HG03159 (cell line): Measurements from ENCODE around the gene BLOC1S2.
A peak's percentile ranks its signal among the peaks of the same experiment; 100 is the strongest.
"Not testable (repeated sequence)": the region's sequence is repeated elsewhere in the genome, so short reads cannot be mapped to it uniquely, and the experiment has no call there.

ENCODE experiments used
- ATAC-seq: cut with Tn5 transposase; IDR thresholded peaks from one replicate; pipeline ENCODE4 v1.9.1; 2021; ENCODE audit warnings: mild to moderate bottlenecking, moderate library complexity; ENCODE audit not compliant: unreplicated experiment

Gene BLOC1S2

DNA sequence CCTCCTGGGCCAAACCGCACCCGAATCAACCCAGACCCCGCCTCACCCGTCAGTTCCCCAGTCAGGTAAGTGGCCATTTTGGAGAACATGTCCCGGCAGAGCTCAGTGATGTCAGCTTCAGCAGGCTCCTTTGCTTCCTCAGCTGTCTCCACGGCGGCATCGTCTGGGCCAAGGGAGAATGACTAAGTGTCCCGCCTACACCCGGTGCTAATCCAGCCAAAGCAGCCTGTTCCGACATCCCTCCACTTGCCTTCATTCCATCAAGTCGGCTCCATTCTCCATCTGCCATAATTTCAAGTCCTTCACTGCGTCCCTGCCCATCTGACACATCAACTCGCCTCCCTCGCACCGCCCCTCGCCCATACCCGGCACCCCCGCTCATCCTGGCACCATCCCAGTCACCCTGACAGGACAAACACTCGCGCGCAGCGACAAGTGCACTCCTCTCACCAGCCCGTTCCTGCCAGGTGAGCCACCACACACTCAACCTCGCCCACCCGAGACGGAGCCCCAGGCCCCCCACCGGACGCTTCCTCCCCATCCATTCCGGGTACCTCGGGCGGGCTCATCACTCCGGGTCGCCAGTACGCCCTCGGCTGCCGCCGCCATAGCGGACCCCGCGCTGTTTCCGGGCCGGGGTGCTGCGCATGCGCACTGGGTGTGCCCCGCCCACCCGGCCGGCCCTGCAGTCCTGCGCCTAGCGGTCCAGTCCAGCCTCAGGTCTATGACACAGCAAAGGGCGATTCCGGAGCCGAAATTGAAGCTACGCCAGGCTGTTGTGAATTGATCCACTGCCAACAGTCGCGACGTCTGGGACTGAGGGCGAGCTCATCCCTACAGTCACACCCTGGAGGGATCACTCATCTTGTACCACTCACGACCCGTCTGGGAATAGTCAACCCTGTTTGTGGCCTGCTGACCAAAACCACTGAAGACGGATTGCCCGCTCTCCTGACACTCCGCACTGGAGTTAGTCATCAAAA is at the start of gene BLOC1S2:
Gene BLOC1S2, minus strand, starts transcription at position 630 of the 983 bp plus-strand sequence. Its CDS starts 21 bp downstream, at position 609.
- ATAC-seq, result peak; percentile 78

GRCh38 chr10:100334762-100335161 is 48.3 kb upstream of the BLOC1S2 start:
- ATAC-seq, result no peak

- ATAC-seq, result no peak
Observed at GRCh38 chr10:100333661-100334440, 47.4 kb upstream of the BLOC1S2 start.

- ATAC-seq, result no peak
Observed at GRCh38 chr10:100333106-100333505, 46.6 kb upstream of the BLOC1S2 start.

DNA sequence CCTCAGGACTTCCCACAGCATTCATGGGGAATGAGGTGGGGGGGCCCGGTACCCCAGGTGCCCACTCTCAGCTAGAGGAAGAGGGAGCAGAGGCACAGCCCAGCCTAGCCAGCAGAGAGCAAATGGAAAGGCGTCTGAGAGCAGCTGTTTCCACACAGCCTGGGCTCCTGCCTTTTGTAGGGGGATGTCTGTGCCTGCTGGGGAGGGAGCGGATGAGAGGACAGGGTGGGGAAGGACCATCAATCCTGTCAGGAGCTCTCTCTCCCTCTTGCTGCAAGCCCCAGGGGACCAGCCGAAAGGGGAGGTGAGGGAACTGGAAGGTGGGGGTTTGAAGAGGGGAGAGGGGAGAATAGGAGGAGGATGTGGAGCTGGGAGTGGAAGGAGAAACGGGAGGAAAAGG is 43.6 kb upstream of the BLOC1S2 start, which contains the start of gene PKD2L1:
Gene PKD2L1, minus strand, starts transcription at position 150 of the 400 bp plus-strand sequence. Its CDS starts 125 bp downstream, at position 25.
- ATAC-seq, result no peak

DNA sequence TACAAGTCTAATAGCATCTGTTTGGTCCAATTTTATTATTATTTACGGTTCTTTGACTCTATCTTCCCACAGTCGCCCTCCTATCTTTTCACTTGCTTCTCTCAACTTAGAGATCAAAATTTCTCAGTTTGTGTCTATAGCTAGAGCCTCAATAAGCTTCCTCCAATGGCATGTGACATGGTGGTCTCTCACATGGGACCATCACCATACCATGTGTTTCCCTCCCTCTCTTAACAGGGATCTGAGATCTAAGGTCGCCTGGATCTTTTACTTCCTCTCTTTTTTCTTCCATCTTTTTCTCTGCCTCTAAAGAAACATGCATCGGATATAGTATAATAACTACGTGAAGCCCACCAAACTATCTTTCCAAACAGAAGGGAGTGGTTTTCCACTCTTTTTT is 41.7 kb upstream of the BLOC1S2 start:
- ATAC-seq, result no peak

DNA sequence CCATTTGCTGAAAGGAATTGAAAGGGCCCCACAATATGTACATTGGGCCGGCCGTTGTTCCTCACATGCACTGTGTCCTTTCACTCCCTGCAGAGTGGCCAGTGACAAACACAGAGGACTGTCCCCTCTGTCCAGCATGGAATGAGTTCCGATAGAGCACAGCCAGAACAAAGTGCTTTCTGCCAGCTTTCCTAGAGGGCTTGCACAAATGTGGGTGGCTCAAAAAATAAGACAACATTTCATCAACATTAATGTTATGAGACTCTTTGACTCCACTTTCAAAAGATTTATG is 41.2 kb upstream of the BLOC1S2 start:
- ATAC-seq, result no peak

- peak; percentile 98 for ATAC-seq
Observed at GRCh38 chr10:100327007-100327717, 40.7 kb upstream of the BLOC1S2 start.

DNA sequence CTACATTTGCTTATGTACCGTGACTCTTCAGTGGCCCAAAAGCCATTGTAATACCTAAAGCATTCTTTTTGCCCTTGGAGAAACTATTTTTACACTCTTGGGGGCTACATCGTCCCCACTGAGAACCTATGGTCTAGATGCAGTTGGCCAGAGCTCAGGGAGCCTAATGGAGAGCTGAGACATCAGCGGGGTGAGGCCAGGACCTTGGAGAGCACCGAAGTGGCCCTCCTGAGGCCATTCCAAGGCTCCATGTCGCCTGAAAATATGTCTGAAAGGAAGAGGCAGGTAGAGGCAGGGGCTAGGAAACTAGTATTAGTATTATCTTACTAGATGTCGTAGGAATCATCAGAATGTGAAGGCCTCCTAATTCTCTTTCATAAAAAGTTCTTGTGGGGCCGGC is 38.7 kb upstream of the BLOC1S2 start:
- ATAC-seq, result no peak

DNA sequence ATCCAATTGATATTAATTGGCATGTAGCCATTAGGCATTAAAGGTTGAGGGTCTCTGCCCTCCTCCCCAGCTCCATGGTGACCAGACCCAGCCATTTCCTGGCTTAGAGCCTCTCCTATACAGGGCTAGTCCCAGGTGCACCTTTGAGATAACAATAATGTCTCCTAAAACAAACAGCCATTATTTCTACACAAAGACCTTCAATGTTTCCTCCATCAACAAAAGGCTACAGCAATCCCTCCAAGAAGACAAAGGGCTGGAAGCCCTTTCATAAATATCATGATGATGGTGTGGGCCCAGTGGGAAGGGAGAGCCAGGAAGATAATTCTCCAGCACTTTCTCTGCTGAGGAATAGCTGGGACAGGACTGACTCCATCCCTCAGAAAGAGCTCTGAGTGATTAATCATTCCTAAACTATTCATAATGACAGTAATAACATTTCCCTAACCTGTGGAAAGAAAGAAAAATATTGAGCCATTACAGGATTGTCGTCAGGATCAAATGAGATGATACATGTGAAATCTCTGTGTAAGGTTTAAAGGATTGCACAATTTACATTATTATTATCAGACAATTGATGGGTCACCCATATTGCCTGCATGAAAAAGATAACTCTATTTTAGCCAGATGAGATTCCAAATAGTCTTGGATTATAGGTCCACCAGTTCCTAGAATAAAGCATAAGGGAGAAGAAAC is 33.4 kb upstream of the BLOC1S2 start:
- ATAC-seq, result no peak

GRCh38 chr10:100318207-100318606 is 31.7 kb upstream of the BLOC1S2 start:
- ATAC-seq, result no peak

DNA sequence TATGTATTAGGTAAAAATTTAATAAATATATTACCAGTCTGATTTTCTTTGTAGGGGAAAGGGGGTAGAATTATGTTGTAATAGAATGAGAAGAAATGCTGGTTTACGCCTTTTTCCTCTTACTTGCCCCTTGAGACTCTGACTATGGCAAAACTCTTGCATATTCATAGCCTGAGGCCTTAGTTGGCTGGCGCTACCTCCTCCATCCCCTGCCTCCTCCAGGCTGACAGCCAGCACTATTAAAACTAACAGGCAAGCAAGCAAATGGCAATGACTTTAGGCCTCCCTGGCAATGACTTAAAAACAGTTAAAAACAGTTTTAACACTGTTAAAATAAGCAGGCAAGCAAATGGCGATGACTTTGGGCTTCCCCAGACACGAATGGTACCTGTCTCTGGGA is 29.1 kb upstream of the BLOC1S2 start:
- ATAC-seq, result no peak

DNA sequence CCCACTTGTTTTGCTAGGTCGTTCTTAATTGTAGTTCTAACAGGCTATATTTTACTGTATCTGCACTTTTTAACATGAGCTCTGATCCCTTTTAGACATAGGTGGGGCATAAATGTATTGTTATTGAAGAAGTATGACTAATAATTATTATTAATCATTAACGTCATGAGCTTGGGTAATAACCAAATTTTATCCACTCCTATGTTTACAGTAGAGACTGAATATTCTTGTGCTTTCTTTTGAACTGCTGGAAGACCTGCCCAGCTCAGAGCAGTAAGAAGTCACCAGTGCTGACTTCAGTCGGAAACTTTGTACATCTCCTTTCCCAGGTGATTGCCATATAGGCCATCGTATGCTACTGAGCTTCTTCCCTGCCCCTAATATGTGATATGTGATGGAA is 24.8 kb upstream of the BLOC1S2 start:
- no peak for ATAC-seq

- no peak for ATAC-seq
Observed at GRCh38 chr10:100307684-100308083, 21.2 kb upstream of the BLOC1S2 start.

DNA sequence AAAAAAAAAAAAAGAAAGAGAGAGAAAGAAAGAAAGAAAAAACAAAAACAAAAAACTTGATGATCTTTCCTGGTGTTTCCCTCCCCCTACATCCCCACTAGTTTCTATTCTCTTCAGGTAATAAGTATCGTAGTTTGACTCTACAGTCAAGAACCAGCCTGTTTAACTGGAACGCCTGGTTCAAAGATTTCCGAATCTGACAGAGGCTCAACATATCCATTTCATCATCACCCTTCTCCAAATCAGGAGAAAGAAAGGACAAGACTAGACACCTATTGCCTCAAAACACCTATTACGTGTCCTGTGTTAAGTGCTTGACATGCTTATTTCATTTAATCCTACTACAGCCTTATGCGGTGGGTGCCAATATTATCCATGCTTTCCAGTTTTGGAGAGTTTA is 20.4 kb upstream of the BLOC1S2 start:
- ATAC-seq, result no peak

- ATAC-seq, result no peak
Observed at GRCh38 chr10:100304414-100304813, 17.9 kb upstream of the BLOC1S2 start.

GRCh38 chr10:100303724-100304319 is 17.3 kb upstream of the BLOC1S2 start:
- ATAC-seq, result no peak

DNA sequence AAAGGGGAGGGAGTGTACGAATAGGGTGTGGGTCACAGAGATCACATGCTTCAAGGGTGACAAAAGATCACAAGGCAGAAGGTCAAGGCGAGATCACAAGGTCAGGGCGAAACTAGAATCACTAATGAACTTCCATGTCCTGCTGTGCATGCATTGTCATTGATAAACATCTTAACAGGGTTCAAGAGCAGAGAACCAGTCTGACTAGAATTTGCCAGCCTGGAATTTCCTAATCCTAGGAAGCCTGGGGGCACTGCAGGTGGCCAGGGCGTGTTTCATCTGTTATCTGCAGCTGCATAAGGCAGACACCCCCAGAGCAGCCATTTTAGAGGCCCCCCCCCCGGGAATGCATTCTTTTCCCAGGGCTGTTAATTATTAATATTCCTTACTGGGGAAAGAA is 14.6 kb upstream of the BLOC1S2 start:
- ATAC-seq, result not testable (repeated sequence)

GRCh38 chr10:100297242-100297641 is 10.8 kb upstream of the BLOC1S2 start:
- no peak for ATAC-seq

DNA sequence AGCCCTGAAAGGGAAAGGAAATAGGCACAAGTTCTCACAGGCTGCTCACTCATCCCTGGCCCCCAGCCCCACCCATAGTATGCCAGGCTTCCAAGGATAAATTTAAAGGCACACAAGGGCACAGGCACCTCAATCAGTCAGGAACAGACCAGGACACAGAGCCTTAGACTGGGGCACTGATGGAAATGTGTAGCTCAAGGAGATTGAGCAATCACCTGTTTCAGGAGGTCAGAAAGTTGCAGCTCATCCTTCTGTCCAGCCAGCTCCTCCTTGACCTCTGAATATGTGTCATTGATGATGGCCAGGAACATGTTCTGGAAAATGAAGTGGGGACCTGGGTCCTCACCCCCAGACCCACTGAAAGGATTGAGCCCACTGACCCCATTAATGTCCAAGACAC is 6.6 kb upstream of the BLOC1S2 start:
- no peak for ATAC-seq
